Smooth muscle cell (in vitro differentiated cells): ENCODE data around the gene LAT. TPM values are rescaled to one million over a fixed set of nuclear protein-coding genes. Genes with fewer than 3 reads are reported as not detected.

Experiments used
- DNase-seq: peaks from one replicate; lab custom pipeline; 2025; ENCODE audit not compliant: unreplicated experiment; lab: John Stamatoyannopoulos, UW
- H2AFZ ChIP-seq: fragments of 200-600 bp; sonication (generic); 2 replicates; pipeline ENCODE4 v1.6.0; 2016; ENCODE audit warnings: antibody characterized with exemption, low read depth, mild to moderate bottlenecking
- H3F3A ChIP-seq: fragments of 200-600 bp; sonication (generic); 2 replicates; pipeline ENCODE4 v1.6.0; 2017; ENCODE audit warnings: antibody characterized with exemption, low read depth
- H3K27ac ChIP-seq: fragments of 200-600 bp; sonication (generic); 2 replicates; pipeline ENCODE4 v1.5.1; 2016; ENCODE audit warnings: low read depth, mild to moderate bottlenecking
- H3K27me3 ChIP-seq: fragments of 200-600 bp; sonication (generic); 2 replicates; pipeline ENCODE4 v1.6.1; 2016; ENCODE audit warnings: low read depth, mild to moderate bottlenecking
- H3K36me3 ChIP-seq: fragments of 200-600 bp; sonication (generic); 2 replicates; pipeline ENCODE4 v1.5.1; 2016; ENCODE audit warnings: low read depth
- H3K4me1 ChIP-seq: fragments of 200-600 bp; sonication (generic); 2 replicates; pipeline ENCODE4 v1.5.1; 2016; ENCODE audit warnings: low read depth
- H3K4me2 ChIP-seq: fragments of 200-600 bp; sonication (generic); 2 replicates; pipeline ENCODE4 v1.6.0; 2016; ENCODE audit warnings: mild to moderate bottlenecking
- H3K4me3 ChIP-seq: fragments of 200-600 bp; sonication (generic); 2 replicates; pipeline ENCODE4 v1.5.1; 2016; ENCODE audit warnings: mild to moderate bottlenecking
- H3K79me2 ChIP-seq: fragments of 200-600 bp; sonication (generic); 2 replicates; pipeline ENCODE4 v1.6.0; 2016; ENCODE audit warnings: low read depth, mild to moderate bottlenecking
- H3K9ac ChIP-seq: fragments of 200-600 bp; sonication (generic); 2 replicates; pipeline ENCODE4 v1.6.0; 2016; ENCODE audit warnings: low read depth
- H3K9me3 ChIP-seq: fragments of 200-600 bp; sonication (generic); replicated peaks from 2 replicates; pipeline ENCODE4 v1.5.1; 2016; ENCODE audit warnings: low read depth
- H4K20me1 ChIP-seq: fragments of 200-600 bp; sonication (generic); 2 replicates; pipeline ENCODE4 v1.6.0; 2016; ENCODE audit warnings: low read depth
- CTCF ChIP-seq: fragments of 200-600 bp; sonication (generic); IDR thresholded peaks from 2 replicates; pipeline ENCODE4 v1.5.1; 2017; ENCODE audit warnings: borderline replicate concordance, mild to moderate bottlenecking, antibody characterized with exemption; ENCODE audit not compliant: insufficient read depth, poor library complexity, severe bottlenecking
- WGBS: methylation state at CpG from one replicate; pipeline ENCODE4 v1.1.7; 2016; ENCODE audit warnings: low lambda C conversion rate; 5-methylcytosine and 5-hydroxymethylcytosine counted together
- polyA plus RNA-seq: library from polyadenylated mRNA; unstranded; fragments of >200 nt; fragmentation: Nextera tagmentation; extraction: Ambion mirVana; gene quantifications from 2 replicates; pipeline ENCODE4 v1.2.1, GENCODE V29; 2016
- total RNA-seq: library from RNA; depleted of rRNA; stranded (reverse); fragments of >200 nt; gene quantifications from 2 replicates; pipeline ENCODE4 v1.2.3, GENCODE V29; 2014

LAT gene
- total and polyA plus RNA-seq, 2 experiments from 2014 or later, result 3.5 to 8.2 TPM

DNA sequence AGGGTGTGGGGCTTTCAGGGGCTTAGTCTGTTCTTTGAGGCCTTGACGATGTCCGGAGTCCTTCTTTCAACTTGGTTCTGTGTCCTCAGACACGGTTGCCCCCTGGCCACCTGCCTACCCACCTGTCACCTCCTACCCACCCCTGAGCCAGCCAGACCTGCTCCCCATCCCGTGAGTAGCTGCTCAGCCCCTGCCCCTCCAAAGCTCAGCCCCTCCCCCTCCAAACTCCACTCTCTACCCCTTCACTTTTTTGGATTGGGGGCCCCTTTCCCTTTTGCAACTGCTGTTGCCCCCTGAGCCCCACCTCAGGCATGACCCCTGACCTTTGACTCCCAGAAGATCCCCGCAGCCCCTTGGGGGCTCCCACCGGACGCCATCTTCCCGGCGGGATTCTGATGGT, 1.2 kb downstream of the LAT start:
- Histone ChIP-seq H3K9me3 (no peaks in the 10 kb centered on the region), H3K79me2 (no peaks in the 10 kb centered on the region), H3K4me2 (no peak overlapping the region), H3K27me3 (no peaks in the 10 kb centered on the region), H4K20me1 (no peaks in the 10 kb centered on the region), H3F3A (no peaks in the 10 kb centered on the region), H3K4me3 (no peak overlapping the region), H3K4me1 (no peaks in the 10 kb centered on the region), H3K36me3 (peaks cover 3% of the 10 kb centered on the region), H3K27ac (no peak overlapping the region), H3K9ac (no peak overlapping the region), H2AFZ (no peak overlapping the region)
- DNase-seq, result no peak
- WGBS, result 95% methylated on average over 7 of the region's 9 CpGs
- TF ChIP-seq CTCF, result no peak

- Histone ChIP-seq H3K4me2 (no peak overlapping the region), H3K36me3 (peaks cover 3% of the 10 kb centered on the region), H3K9ac (no peak overlapping the region), H3K9me3 (no peaks in the 10 kb centered on the region), H3K79me2 (no peaks in the 10 kb centered on the region), H3K4me3 (no peak overlapping the region), H3K27ac (no peak overlapping the region), H4K20me1 (no peaks in the 10 kb centered on the region), H3F3A (no peaks in the 10 kb centered on the region), H3K4me1 (no peaks in the 10 kb centered on the region), H3K27me3 (no peaks in the 10 kb centered on the region), H2AFZ (no peak overlapping the region)
- WGBS, result 96% methylated on average over 13 of the region's 13 CpGs
- no peak for DNase-seq
- TF ChIP-seq CTCF, result no peak
These were observed 1.6 kb downstream of the LAT start for GRCh38 chr16:28986492-28986891.

DNA sequence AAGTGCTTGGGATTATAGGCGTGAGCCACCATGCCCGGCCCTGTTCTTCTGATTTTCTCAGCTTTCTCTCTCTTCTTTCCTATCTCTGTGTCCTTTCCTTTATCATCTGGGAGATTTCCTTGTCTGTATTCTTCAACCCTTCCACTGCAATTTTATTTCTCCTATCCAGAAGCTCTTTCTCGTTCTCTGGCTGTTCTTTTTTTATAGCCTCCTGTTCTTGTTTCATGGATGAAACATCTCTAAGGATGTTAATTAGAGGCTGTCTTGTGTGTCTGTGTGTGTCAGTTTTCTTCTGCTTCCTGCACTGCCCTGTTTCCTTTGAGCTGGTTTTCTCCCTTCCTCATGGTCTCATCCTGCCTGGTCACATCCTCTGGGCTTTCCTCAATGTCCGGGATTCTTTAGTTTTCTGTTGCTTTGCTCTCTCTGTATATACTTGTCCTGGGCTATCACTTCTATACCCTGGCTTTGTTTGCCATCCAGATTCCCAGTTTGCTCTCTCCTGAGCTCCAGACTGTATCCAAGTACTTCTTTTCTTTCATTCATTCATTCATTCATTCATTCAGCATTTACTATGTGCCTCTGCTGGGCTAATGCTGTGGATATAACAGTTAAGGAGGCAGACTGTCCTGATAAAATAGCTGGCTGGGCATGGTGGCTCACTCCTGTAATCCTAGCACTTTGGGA, 2.5 kb downstream of the LAT start:
- no peak overlapping the region for H3K4me2 ChIP-seq
- no peak for TF ChIP-seq CTCF
- H2AFZ ChIP-seq, result no peak overlapping the region
- no peaks in the 10 kb centered on the region for H3K79me2 ChIP-seq
- H3K4me1 ChIP-seq, result no peaks in the 10 kb centered on the region
- no peak overlapping the region for H3K4me3 ChIP-seq
- no peak overlapping the region for H3K27ac ChIP-seq
- H3K9me3 ChIP-seq, result no peaks in the 10 kb centered on the region
- peaks cover 3% of the 10 kb centered on the region for H3K36me3 ChIP-seq
- H3K27me3 ChIP-seq, result no peaks in the 10 kb centered on the region
- 98% methylated on average over 4 of the region's 4 CpGs for WGBS
- no peaks in the 10 kb centered on the region for H3F3A ChIP-seq
- DNase-seq, result no peak
- no peaks in the 10 kb centered on the region for H4K20me1 ChIP-seq
- H3K9ac ChIP-seq, result no peak overlapping the region

GRCh38 chr16:28989363-28989762, 4.5 kb downstream of the LAT start:
- H3K4me2 ChIP-seq, result no peak overlapping the region
- no peaks in the 10 kb centered on the region for H4K20me1 ChIP-seq
- H3K4me3 ChIP-seq, result no peak overlapping the region
- H3K27me3 ChIP-seq, result no peaks in the 10 kb centered on the region
- no peaks in the 10 kb centered on the region for H3F3A ChIP-seq
- H3K9me3 ChIP-seq, result no peaks in the 10 kb centered on the region
- no peak overlapping the region for H2AFZ ChIP-seq
- H3K27ac ChIP-seq, result no peak overlapping the region
- no peak for TF ChIP-seq CTCF
- H3K36me3 ChIP-seq, result peaks cover 3% of the 10 kb centered on the region
- no peaks in the 10 kb centered on the region for H3K79me2 ChIP-seq
- WGBS, result 99% methylated on average over 12 of the region's 14 CpGs
- no peaks in the 10 kb centered on the region for H3K4me1 ChIP-seq
- H3K9ac ChIP-seq, result no peak overlapping the region
- DNase-seq, result no peak
